Psoas muscle (tissue), 8 donors: ENCODE data around the gene SLIT3. TPM values are rescaled to one million over a fixed set of nuclear protein-coding genes. Genes with fewer than 3 reads are reported as not detected.

Source experiments
- ATAC-seq, 4 donors: fragments of 200-7000 bp; cut with Tn5 transposase; one replicate each; pipeline ENCODE4 v1.9.1; 2020; ENCODE audit warnings: moderate library complexity in 3 of 4, mild to moderate bottlenecking in 2 of 4
- DNase-seq, 2 donors: peaks; one replicate each; pipeline ENCODE4 v3.0.0-alpha.2; 2020
- H3K27ac ChIP-seq: fragments of 200-600 bp; one replicate; pipeline ENCODE4 v1.8.0; 2022
- H3K27me3 ChIP-seq, 3 donors: fragments of 200-600 bp in 1 of 3; one replicate each; pipeline versions ENCODE4 v1.6.1 to v1.8.0; 2013 to 2022; ENCODE audit warnings: low read length in 2 of 3, mild to moderate bottlenecking in 2 of 3, moderate library complexity in 1 of 3; ENCODE audit not compliant: insufficient read depth in 3 of 3
- H3K36me3 ChIP-seq, 2 donors: fragments of 200-600 bp in 1 of 2; one replicate each; pipeline versions ENCODE4 v1.6.1 to v1.8.0; 2013 to 2022; ENCODE audit warnings: low read depth in 1 of 2, mild to moderate bottlenecking in 1 of 2, moderate library complexity in 1 of 2; ENCODE audit not compliant: insufficient read depth in 1 of 2
- H3K4me1 ChIP-seq: fragments of 200-600 bp; one replicate; pipeline ENCODE4 v1.8.0; 2022
- H3K4me3 ChIP-seq: fragments of 200-600 bp; one replicate; pipeline ENCODE4 v1.8.0; 2022; ENCODE audit warnings: mild to moderate bottlenecking
- H3K9me3 ChIP-seq: fragments of 200-600 bp; one replicate; pipeline ENCODE4 v1.8.0; 2022
- CTCF ChIP-seq: fragments of 200-600 bp; IDR thresholded peaks from one replicate; pipeline ENCODE4 v1.8.0; 2022; ENCODE audit warnings: antibody characterized with exemption
- WGBS, 3 donors: extraction: QIAGEN DNeasy Blood & Tissue Kit; methylation state at CpG; one replicate each; pipeline versions ENCODE4 v1.1.6 to v1.1.7; 2013; 5-methylcytosine and 5-hydroxymethylcytosine counted together
- intact Hi-C, 2 donors: fragments of 100-400 bp; cut with DNase I; formaldehyde crosslinking; loops; one replicate each; pipeline versions ENCODE4 v1.11.0 to v1.14.2; 2022
- polyA plus RNA-seq, 3 donors: library from polyadenylated mRNA; stranded (reverse); fragments of 200-250 nt; gene quantifications; one replicate each; pipeline ENCODE4 v1.2.3, GENCODE V29; 2013
- total RNA-seq, 4 donors: library from RNA; stranded (reverse); fragmentation: NEBNext Ultra II Directional in 2 of 4; extraction: Animal tissue kit (Norgen Biotek cat#: 25700) in 2 of 4; gene quantifications; one replicate each; pipeline versions ENCODE4 v1.2.1 to v1.2.4, GENCODE V29; 2021 to 2023
- donor health status: healthy with polysubstance abuse.
- donor health status: DM: no; HTN: no; CAD: no; lungs with moderate emphysema.
- donor health status: Bipolar disorder and iron deficiency.
- donor health status: healthy.
- donor health status: DM: yes; HTN: yes; CAD: no.
- donor health status: DM: no; HTN: no; CAD: no.
- donor health status: DM: no; HTN: no; CAD: no.
- donor health status: DM: yes; HTN: yes; CAD: no.

Gene SLIT3
- total and polyA plus RNA-seq, 7 donors = 0.81 to 5.9 (median 2.1) TPM

- no peak overlapping the region for H3K27ac ChIP-seq
- TF ChIP-seq CTCF = no peak
- 22 to 37% (median 28%) methylated on average over 9 of the region's 9 CpGs for WGBS, 3 donors
These were observed 524.9 kb downstream of the SLIT3 start for GRCh38 chr5:168776070-168776469.

GRCh38 chr5:168773226-168773625, 527.7 kb downstream of the SLIT3 start:
- no peak for DNase-seq
- Histone ChIP-seq H3K4me3 (no peak overlapping the region), H3K9me3 (no peaks in the 10 kb centered on the region), H3K36me3 (no peaks in the 10 kb centered on the region), H3K27ac (no peak overlapping the region), H3K4me1 (no peaks in the 10 kb centered on the region), H3K27me3 (peaks cover 0 to 1% (median 0%) of the 10 kb centered on the region in 3 donors)
- no peak for ATAC-seq
- intact Hi-C loops = no loop called here
- WGBS, 3 donors = 78 to 81% (median 78%) methylated on average over 9 of the region's 9 CpGs
- no peak for TF ChIP-seq CTCF

More at GRCh38 chr5:168776070-168776469, 524.9 kb downstream of the SLIT3 start:
- H3K27me3 ChIP-seq = peaks cover 0 to 1% (median 0%) of the 10 kb centered on the region in 3 donors
- DNase-seq = no peak
- no peaks in the 10 kb centered on the region for H3K36me3 ChIP-seq
- intact Hi-C loops = no loop called here
- no peaks in the 10 kb centered on the region for H3K9me3 ChIP-seq
- no peaks in the 10 kb centered on the region for H3K4me1 ChIP-seq
- ATAC-seq = no peak
- no peak overlapping the region for H3K4me3 ChIP-seq

- WGBS, 3 donors = 87% methylated on average over 22 of the region's 22 CpGs
- Histone ChIP-seq H3K36me3 (no peaks in the 10 kb centered on the region), H3K27ac (no peak overlapping the region), H3K4me1 (no peaks in the 10 kb centered on the region), H3K9me3 (no peaks in the 10 kb centered on the region), H3K27me3 (peaks cover 0 to 1% (median 0%) of the 10 kb centered on the region in 3 donors), H3K4me3 (no peak overlapping the region)
- intact Hi-C loops = no loop called here
- DNase-seq = no peak
- no peak for ATAC-seq
- TF ChIP-seq CTCF = no peak
These were observed 528.5 kb downstream of the SLIT3 start for GRCh38 chr5:168772316-168772961.

GRCh38 chr5:168771678-168772077, 529.3 kb downstream of the SLIT3 start:
- Histone ChIP-seq H3K27me3 (peaks cover 0 to 1% (median 0%) of the 10 kb centered on the region in 3 donors), H3K9me3 (no peaks in the 10 kb centered on the region), H3K4me1 (no peaks in the 10 kb centered on the region), H3K36me3 (no peaks in the 10 kb centered on the region), H3K27ac (no peak overlapping the region), H3K4me3 (no peak overlapping the region)
- DNase-seq = no peak
- ATAC-seq = no peak
- 85 to 88% (median 87%) methylated on average over 6 of the region's 6 CpGs for WGBS, 3 donors
- intact Hi-C loops = no loop called here
- TF ChIP-seq CTCF = no peak

DNA sequence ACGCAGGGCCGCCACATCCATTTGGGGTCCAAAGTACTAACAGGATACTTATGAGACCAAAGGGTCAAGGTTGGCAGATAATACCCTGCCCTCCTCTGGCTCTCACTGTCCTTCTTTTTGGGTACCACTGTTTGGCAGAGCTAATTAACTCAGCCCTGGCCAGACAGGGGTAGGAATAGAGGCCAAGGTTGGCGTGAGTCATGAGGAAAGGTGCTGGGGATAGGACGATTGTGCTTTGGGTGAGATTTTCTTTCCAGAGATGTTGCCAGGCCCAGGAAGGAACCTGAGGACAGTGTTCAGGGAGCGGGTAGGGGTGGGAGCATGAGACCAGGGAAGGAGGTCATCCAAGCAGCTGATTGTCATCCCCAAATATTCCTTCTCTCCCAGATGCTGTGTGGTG, 529.9 kb downstream of the SLIT3 start:
- Histone ChIP-seq H3K27ac (no peak overlapping the region), H3K4me1 (no peaks in the 10 kb centered on the region), H3K36me3 (no peaks in the 10 kb centered on the region), H3K27me3 (peaks cover 0 to 1% (median 0%) of the 10 kb centered on the region in 3 donors), H3K9me3 (no peaks in the 10 kb centered on the region), H3K4me3 (no peak overlapping the region)
- 79 to 86% (median 83%) methylated on average over 5 of the region's 5 CpGs for WGBS, 3 donors
- intact Hi-C loops = no loop called here
- no peak for ATAC-seq
- no peak for TF ChIP-seq CTCF
- no peak for DNase-seq
